Loucy (cell line): ENCODE results near the gene PLXNB3.
"Not testable (repeated sequence)": the region's sequence is repeated elsewhere in the genome, so short reads cannot be mapped to it uniquely, and the experiment has no call there.

Source experiments
- H2AFZ ChIP-seq: fragments of 200-600 bp; sonication (generic); 2 replicates; pipeline ENCODE4 v1.6.0; 2016; ENCODE audit warnings: antibody characterized with exemption, mild to moderate bottlenecking, low read length, moderate library complexity
- H3F3A ChIP-seq: fragments of 200-600 bp; 2 replicates; pipeline ENCODE4 v1.6.0; 2016; ENCODE audit warnings: antibody characterized with exemption, low read depth, mild to moderate bottlenecking
- H3K27me3 ChIP-seq: fragments of 200-600 bp; sonication (generic); 2 replicates; pipeline ENCODE4 v1.6.1; 2014; ENCODE audit warnings: low read length, mild to moderate bottlenecking; ENCODE audit not compliant: insufficient read depth, poor library complexity, severe bottlenecking
- H3K36me3 ChIP-seq: fragments of 200-600 bp; sonication (generic); 2 replicates; pipeline ENCODE4 v1.6.1; 2016; ENCODE audit warnings: low read length; ENCODE audit not compliant: insufficient read depth
- H3K4me1 ChIP-seq: fragments of 200-600 bp; sonication (generic); 2 replicates; pipeline ENCODE4 v1.5.1; 2014; ENCODE audit warnings: low read length, mild to moderate bottlenecking; ENCODE audit not compliant: insufficient read depth, poor library complexity, severe bottlenecking
- H3K4me2 ChIP-seq: fragments of 200-600 bp; sonication (generic); 2 replicates; pipeline ENCODE4 v1.6.0; 2014; ENCODE audit warnings: antibody characterized with exemption, low read length, low read depth, mild to moderate bottlenecking; ENCODE audit not compliant: poor library complexity, severe bottlenecking
- H3K4me3 ChIP-seq: fragments of 200-600 bp; sonication (generic); 2 replicates; pipeline ENCODE4 v1.5.1; 2014; ENCODE audit warnings: low read length, mild to moderate bottlenecking, mixed read lengths; ENCODE audit not compliant: poor library complexity, severe bottlenecking
- H3K79me2 ChIP-seq: fragments of 200-600 bp; sonication (generic); 2 replicates; pipeline ENCODE4 v1.6.1; 2014; ENCODE audit warnings: low read length; ENCODE audit not compliant: insufficient read depth
- H3K9ac ChIP-seq: fragments of 200-600 bp; sonication (generic); 2 replicates; pipeline ENCODE4 v1.6.0; 2014; ENCODE audit warnings: mild to moderate bottlenecking, low read depth, low read length, moderate library complexity; ENCODE audit not compliant: poor library complexity, severe bottlenecking
- H3K9me2 ChIP-seq: fragments of 200-600 bp; sonication (generic); replicated peaks from 2 replicates; pipeline ENCODE4 v1.6.1; 2016; ENCODE audit warnings: low read depth, low read length, mixed read lengths
- H3K9me3 ChIP-seq: fragments of 200-600 bp; sonication (generic); 2 replicates; pipeline ENCODE4 v1.6.1; 2014; ENCODE audit warnings: mild to moderate bottlenecking, antibody characterized with exemption, low read length, low read depth; ENCODE audit not compliant: insufficient read depth
- H4K20me1 ChIP-seq: fragments of 200-600 bp; sonication (generic); 2 replicates; pipeline ENCODE4 v1.6.0; 2014; ENCODE audit warnings: antibody characterized with exemption, low read length, mild to moderate bottlenecking; ENCODE audit not compliant: insufficient read depth, poor library complexity, severe bottlenecking
- CTCF ChIP-seq: fragments of 200-600 bp; sonication (generic); conservative IDR thresholded peaks from 2 replicates; pipeline ENCODE4 v1.5.1; 2014; ENCODE audit warnings: mild to moderate bottlenecking, antibody characterized with exemption, low read length
- EZH2phosphoT487 ChIP-seq: fragments of 200-600 bp; IDR thresholded peaks from 2 replicates; pipeline ENCODE4 v1.6.1; 2018; ENCODE audit warnings: antibody characterized with exemption, mild to moderate bottlenecking, moderate library complexity, borderline replicate concordance

PLXNB3 gene

GRCh38 chrX:153743468-153744209 is 20.4 kb upstream of the PLXNB3 start:
- H3K4me3 ChIP-seq, H2AFZ ChIP-seq, H3K4me2 ChIP-seq, H3K9me2 ChIP-seq, H3F3A ChIP-seq, H3K27me3 ChIP-seq, H3K36me3 ChIP-seq, H4K20me1 ChIP-seq, H3K79me2 ChIP-seq, H3K9me3 ChIP-seq, H3K9ac ChIP-seq, H3K4me1 ChIP-seq: not testable (repeated sequence)

- H3K9ac ChIP-seq, result no peak overlapping the region
- no peaks in the 10 kb centered on the region for H4K20me1 ChIP-seq
- H3K9me2 ChIP-seq, result no peaks in the 10 kb centered on the region
- H3K4me2 ChIP-seq, result no peak overlapping the region
- no peaks in the 10 kb centered on the region for H3K27me3 ChIP-seq
- H3K79me2 ChIP-seq, result no peaks in the 10 kb centered on the region
- H3K9me3 ChIP-seq, result no peaks in the 10 kb centered on the region
- peaks cover 5% of the 10 kb centered on the region for H3K4me1 ChIP-seq
- no peaks in the 10 kb centered on the region for H3K36me3 ChIP-seq
- no peak overlapping the region for H2AFZ ChIP-seq
- no peak overlapping the region for H3K4me3 ChIP-seq
- no peaks in the 10 kb centered on the region for H3F3A ChIP-seq
- TF ChIP-seq CTCF (no peak), EZH2phosphoT487 (no peak)
Observed at GRCh38 chrX:153744210-153745066, 19.6 kb upstream of the PLXNB3 start.

GRCh38 chrX:153745067-153745433 is 19.0 kb upstream of the PLXNB3 start:
- not testable (repeated sequence) for H3K4me2 ChIP-seq

GRCh38 chrX:153746359-153746758 is 17.7 kb upstream of the PLXNB3 start:
- no peaks in the 10 kb centered on the region for H3K4me1 ChIP-seq
- no peak overlapping the region for H3K4me2 ChIP-seq
- H3K9me3 ChIP-seq, result no peaks in the 10 kb centered on the region
- H3K36me3 ChIP-seq, result no peaks in the 10 kb centered on the region
- H3K9me2 ChIP-seq, result no peaks in the 10 kb centered on the region
- H3K79me2 ChIP-seq, result no peaks in the 10 kb centered on the region
- TF ChIP-seq EZH2phosphoT487 (no peak), CTCF (no peak)
- H2AFZ ChIP-seq, result no peak overlapping the region
- H3F3A ChIP-seq, result no peaks in the 10 kb centered on the region
- H3K9ac ChIP-seq, result no peak overlapping the region
- H4K20me1 ChIP-seq, result no peaks in the 10 kb centered on the region
- no peaks in the 10 kb centered on the region for H3K27me3 ChIP-seq
- H3K4me3 ChIP-seq, result no peak overlapping the region

More at GRCh38 chrX:153745067-153745433, 19.0 kb upstream of the PLXNB3 start:
- H3K9ac ChIP-seq, H4K20me1 ChIP-seq, H3K36me3 ChIP-seq, H3K9me2 ChIP-seq, H3F3A ChIP-seq, H3K4me1 ChIP-seq, H3K9me3 ChIP-seq, H3K27me3 ChIP-seq, H2AFZ ChIP-seq, H3K4me3 ChIP-seq, H3K79me2 ChIP-seq: not testable (repeated sequence)

- H3K9ac ChIP-seq, H3K9me2 ChIP-seq, H3K36me3 ChIP-seq, H3K27me3 ChIP-seq, H3K4me2 ChIP-seq, H2AFZ ChIP-seq, H3F3A ChIP-seq, H3K4me1 ChIP-seq, H3K79me2 ChIP-seq, H3K9me3 ChIP-seq, H3K4me3 ChIP-seq, H4K20me1 ChIP-seq: not testable (repeated sequence)
Observed at GRCh38 chrX:153746991-153747390, 17.1 kb upstream of the PLXNB3 start.

- H3K9ac ChIP-seq, H3K27me3 ChIP-seq, H3K9me3 ChIP-seq, H3K4me3 ChIP-seq, H3K36me3 ChIP-seq, H3K79me2 ChIP-seq, H4K20me1 ChIP-seq, H3K4me2 ChIP-seq, H2AFZ ChIP-seq, H3K9me2 ChIP-seq, H3F3A ChIP-seq, H3K4me1 ChIP-seq: not testable (repeated sequence)
Observed at GRCh38 chrX:153749017-153749416, 15.0 kb upstream of the PLXNB3 start.
